ENCODE results near the gene SLC22A23.

- no peak for TF ChIP-seq PRRX2 (CRISPR knock-in tag; IDR thresholded peaks at IDR 0.05)
- no peak for TF ChIP-seq ELF4 (CRISPR knock-in tag; IDR thresholded peaks at IDR 0.05; ENCODE audit: low read depth)
- TF ChIP-seq ARID4B (CRISPR knock-in tag; IDR thresholded peaks at IDR 0.05; ENCODE audit: borderline replicate concordance), result no peak
- TF ChIP-seq CTCF (IDR thresholded peaks at IDR 0.05), result no peak
- no peak for TF ChIP-seq MAX (CRISPR knock-in tag; IDR thresholded peaks at IDR 0.05)
- no peak for TF ChIP-seq USF2 (CRISPR knock-in tag; IDR thresholded peaks at IDR 0.05)
- no peak for TF ChIP-seq ZNF416 (CRISPR knock-in tag; IDR thresholded peaks at IDR 0.05)
- TF ChIP-seq ZNF671 (CRISPR knock-in tag; IDR thresholded peaks at IDR 0.05), result no peak
- no peak for TF ChIP-seq FOXJ3 (CRISPR knock-in tag; IDR thresholded peaks at IDR 0.05; ENCODE audit: borderline replicate concordance)
- TF ChIP-seq ATF3 (CRISPR knock-in tag; conservative IDR thresholded peaks at IDR 0.05), result no peak
- no peak for TF ChIP-seq SP1 (CRISPR knock-in tag; conservative IDR thresholded peaks at IDR 0.05)
Observed at GRCh38 chr6:3316818-3317217, 140.0 kb downstream of the SLC22A23 start.
